Measurements from ENCODE around the gene UFSP1.
"Not testable (repeated sequence)": the region's sequence is repeated elsewhere in the genome, so short reads cannot be mapped to it uniquely, and the experiment has no call there.

Gene UFSP1

DNA sequence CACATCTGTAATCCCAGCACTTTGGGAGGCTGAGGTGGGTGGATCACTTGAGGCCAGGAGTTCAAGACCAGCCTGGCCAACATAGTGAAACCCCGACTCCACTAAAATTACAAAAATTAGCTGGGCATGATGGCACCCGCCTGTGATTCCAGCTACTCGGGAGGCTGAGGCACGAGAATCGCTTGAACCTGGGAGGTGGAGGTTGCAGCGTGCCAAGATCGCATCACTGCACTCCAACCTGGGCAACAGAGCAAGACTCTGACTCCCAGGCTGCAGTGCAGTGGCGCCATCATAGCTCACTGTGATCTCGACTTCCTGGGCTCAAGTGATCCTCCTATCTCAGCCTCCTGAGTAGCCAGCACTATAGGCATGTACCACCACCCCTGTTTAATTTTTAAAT lies 34.6 kb downstream of the UFSP1 start:
- not testable (repeated sequence) for DNase-seq

DNA sequence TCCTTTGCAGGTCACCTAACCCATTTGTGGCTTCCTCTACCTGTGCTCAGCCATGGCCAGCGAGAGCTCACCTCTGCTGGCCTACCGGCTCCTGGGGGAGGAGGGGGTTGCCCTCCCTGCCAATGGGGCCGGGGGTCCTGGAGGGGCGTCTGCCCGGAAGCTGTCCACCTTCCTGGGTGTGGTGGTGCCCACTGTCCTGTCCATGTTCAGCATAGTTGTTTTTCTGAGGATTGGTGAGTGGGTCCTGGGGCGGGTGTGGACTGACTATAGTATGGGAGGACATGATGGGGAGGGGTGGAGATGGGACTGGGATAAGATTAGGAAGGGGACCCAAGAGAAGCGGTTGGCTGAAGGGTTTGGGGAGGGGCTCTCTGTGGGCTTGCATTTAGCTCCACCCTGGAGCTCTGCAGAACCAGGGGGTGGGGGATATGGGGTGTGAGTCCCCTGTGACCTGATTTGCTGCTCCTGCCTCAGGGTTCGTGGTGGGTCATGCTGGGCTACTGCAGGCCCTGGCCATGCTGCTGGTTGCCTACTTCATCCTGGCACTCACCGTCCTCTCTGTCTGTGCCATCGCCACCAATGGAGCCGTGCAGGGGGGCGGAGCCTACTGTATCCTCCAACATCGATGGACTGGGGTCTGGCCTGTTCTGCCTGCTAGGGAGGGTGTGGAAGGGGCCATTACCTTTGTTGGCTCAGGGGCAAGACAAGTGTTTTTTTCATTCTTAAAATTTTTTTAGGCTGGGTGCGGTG lies 35.2 kb downstream of the UFSP1 start:
- no peak for DNase-seq

DNA sequence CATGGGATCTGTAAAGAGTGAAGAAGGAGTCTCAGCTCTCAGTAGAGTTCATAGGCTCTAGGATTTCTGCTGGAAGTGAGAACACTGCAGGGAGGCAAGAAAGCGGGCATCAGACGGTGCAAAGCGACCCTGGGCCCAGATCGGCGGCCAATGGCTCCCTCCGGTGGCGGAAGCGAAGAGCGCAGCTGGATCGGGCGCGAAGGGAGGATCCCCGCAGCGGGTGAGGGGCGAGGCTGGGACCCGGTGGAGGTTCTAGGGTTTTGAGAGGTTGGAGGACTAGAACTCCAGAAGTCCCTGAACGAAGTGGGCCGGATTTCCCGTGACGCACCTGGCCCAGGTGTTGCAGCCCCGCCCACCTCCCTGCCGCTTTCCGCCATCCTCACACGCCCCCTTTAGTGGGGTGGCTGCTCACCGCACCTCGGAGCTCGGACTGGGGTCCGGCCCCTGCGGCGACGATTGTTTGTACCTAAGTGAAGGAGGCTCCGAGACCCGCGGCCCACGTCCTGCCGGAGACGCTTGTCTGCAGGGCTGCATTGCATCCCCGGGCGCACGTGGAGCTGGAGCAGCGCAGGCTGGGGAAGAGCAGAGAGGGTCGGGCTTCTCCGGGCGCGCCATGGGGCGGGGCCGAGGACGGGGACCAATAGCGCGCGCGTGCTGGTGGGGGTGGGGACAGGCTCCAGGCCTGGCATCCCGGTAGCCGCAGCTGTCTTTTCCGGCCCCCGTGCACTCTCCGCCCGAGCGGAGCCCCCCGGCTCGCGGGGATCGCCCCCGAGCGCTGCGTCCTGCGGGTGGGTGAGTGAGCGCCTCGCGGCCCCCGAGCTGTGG lies 37.3 kb downstream of the UFSP1 start, which contains the start of gene SLC12A9:
Gene SLC12A9 (plus strand): TSS at position 666 of the 825 bp plus-strand sequence. CDS start 1,485 bp downstream, outside the sequence.
- DNase-seq, result peak; percentile 82

DNA sequence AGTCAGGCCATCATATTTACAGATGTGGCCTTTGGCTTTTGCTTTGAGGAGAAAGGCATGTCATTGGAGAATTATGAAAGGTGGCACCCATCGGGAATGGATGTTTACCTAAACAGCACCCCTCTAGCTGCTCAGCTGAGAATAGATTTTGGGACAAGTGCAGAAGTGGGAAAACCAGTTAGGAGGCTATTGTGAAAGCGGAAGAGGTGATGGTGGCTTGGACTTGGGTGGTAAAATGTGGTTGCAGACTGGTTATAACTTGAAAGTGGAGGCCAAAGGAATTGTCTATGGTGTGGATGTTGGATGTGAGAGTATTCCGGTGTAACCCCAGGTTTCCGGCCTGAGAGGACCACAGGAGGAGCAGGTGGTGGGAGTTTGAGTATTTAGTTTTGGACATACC lies 42.2 kb downstream of the UFSP1 start:
- no peak for DNase-seq

DNA sequence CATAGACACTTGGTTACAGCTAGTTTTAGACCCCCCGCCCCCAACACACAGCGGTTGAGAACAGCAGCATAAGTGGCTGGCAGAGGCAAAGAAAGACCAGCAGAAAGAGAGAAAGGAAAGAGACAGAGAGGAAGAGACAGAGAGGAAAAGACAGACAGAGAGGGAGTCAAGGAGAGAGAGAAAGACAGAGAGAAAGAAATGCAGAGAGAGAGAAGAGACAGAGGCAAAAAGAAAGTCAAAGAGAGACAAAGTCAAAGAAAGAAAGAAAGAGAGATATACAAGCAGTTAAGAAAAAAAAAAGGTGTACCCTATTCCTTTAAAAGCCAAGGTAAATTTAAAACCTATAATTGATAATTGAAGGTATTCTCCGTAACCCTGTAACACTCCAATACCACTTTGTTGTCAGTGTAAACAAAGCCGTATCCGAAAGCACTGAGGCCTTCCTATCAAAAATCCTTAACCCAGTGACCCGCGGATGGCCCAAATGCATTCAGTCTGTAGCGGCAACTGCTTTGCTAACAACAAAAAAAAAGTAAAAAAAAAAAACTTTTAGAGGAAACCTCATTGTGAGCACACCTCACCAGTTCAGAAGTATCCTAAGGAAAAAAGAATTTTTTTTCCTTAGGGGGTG lies 48.9 kb downstream of the UFSP1 start:
- no peak for DNase-seq

DNA sequence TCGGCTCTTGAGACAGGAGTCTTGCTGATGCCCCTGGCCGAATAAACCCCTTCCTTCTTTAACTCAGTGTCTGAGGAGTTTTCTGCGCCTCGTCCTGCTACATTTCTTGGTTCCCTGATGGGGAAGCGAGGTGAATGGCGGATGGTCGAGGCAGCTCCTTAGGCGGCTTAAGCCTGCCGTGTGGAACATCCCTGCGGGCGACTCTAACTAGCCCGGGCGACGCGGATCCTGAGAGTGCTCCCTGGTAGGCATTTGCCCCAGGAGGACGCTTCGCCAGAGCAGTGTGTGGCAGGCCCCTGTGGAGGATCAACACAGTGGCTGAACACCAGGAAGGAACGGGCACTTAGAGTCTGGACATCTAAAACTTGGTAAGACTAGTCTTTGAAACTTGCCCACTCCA lies 50.2 kb downstream of the UFSP1 start:
- no peak for DNase-seq
